ENCODE measurements around the gene FAM107B.

- no peak for TF ChIP-seq CTCF (IDR thresholded peaks at IDR 0.05)
- TF ChIP-seq POLR2A (IDR thresholded peaks at IDR 0.05) = no peak
These were observed 77.9 kb downstream of the FAM107B start for GRCh38 chr10:14696821-14697220.

All from right lobe of liver (tissue), 4 donors.